Type B pancreatic cell (in vitro differentiated cells): ENCODE data around the gene NAXD. TPM values are rescaled to one million over a fixed set of nuclear protein-coding genes. Genes with fewer than 3 reads are reported as not detected.

Experiments
- DNase-seq: peaks from one replicate; pipeline ENCODE4 v3.0.0; 2021; ENCODE audit warnings: mixed read lengths; ENCODE audit not compliant: unreplicated experiment; ENCODE audit errors: extremely low spot score
- H3K27ac Mint-ChIP-seq: 2 replicates; pipeline ENCODE4 v1.8.0; 2021; ENCODE audit warnings: mild to moderate bottlenecking, mixed read lengths
- H3K27me3 Mint-ChIP-seq: 2 replicates; pipeline ENCODE4 v1.8.0; 2021; ENCODE audit warnings: mixed read lengths
- H3K36me3 Mint-ChIP-seq: 2 replicates; pipeline ENCODE4 v1.8.0; 2021; ENCODE audit warnings: mixed read lengths
- H3K4me1 Mint-ChIP-seq: one replicate; pipeline ENCODE4 v1.8.0; 2021; ENCODE audit warnings: mixed read lengths; ENCODE audit not compliant: unreplicated experiment
- H3K4me3 Mint-ChIP-seq: 2 replicates; pipeline ENCODE4 v1.8.0; 2021; ENCODE audit warnings: mild to moderate bottlenecking, mixed read lengths
- H3K9me3 Mint-ChIP-seq: 2 replicates; pipeline ENCODE4 v1.8.0; 2021; ENCODE audit warnings: mixed read lengths
- CTCF ChIP-seq: fragments of 200-600 bp; sonication (generic); conservative IDR thresholded peaks from 2 replicates; pipeline ENCODE4 v1.5.0; 2021; ENCODE audit warnings: antibody characterized with exemption, mild to moderate bottlenecking
- total RNA-seq: library from RNA; stranded (reverse); gene quantifications from 2 replicates; pipeline ENCODE4 v1.2.1, GENCODE V29; 2021; ENCODE audit warnings: low replicate concordance

NAXD gene
- total RNA-seq, 1 donor from 2014 or later, result 39.5 TPM

- H3K27me3 Mint-ChIP-seq, result no peaks in the 10 kb centered on the region
- peaks cover 10% of the 10 kb centered on the region for H3K4me1 Mint-ChIP-seq
- H3K27ac Mint-ChIP-seq, result no peak overlapping the region
- H3K9me3 Mint-ChIP-seq, result no peaks in the 10 kb centered on the region
- peak; percentile 66 for TF ChIP-seq CTCF
- no peak overlapping the region for H3K4me3 Mint-ChIP-seq
- H3K36me3 Mint-ChIP-seq, result peaks cover 10% of the 10 kb centered on the region
- DNase-seq, result no peak
Observed at GRCh38 chr13:110644892-110645521, 29.7 kb downstream of the NAXD start.

DNA sequence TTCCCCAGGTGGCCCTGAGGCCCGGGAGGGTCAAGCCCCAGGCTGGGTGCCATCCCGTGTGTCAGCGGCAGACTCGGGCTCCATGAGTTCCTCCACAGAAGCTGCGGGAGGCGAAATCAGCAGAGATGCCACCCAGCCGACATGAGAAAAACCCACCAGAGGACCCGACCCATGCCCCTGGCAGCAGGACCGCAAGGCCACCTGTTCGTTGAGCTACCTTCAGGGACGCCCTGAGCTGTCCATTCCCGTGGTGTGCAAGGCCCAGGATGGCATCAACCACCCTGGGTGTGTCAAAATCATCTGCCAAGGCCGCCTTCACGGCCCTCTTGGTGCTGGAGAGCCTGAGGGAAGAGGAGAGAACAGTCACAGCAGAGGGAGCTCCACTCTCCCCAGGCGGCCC is 30.4 kb downstream of the NAXD start:
- no peak for TF ChIP-seq CTCF
- no peak overlapping the region for H3K4me3 Mint-ChIP-seq
- peaks cover 10% of the 10 kb centered on the region for H3K4me1 Mint-ChIP-seq
- H3K27me3 Mint-ChIP-seq, result no peaks in the 10 kb centered on the region
- peaks cover 4% of the 10 kb centered on the region for H3K36me3 Mint-ChIP-seq
- DNase-seq, result no peak
- no peaks in the 10 kb centered on the region for H3K9me3 Mint-ChIP-seq
- no peak overlapping the region for H3K27ac Mint-ChIP-seq

DNA sequence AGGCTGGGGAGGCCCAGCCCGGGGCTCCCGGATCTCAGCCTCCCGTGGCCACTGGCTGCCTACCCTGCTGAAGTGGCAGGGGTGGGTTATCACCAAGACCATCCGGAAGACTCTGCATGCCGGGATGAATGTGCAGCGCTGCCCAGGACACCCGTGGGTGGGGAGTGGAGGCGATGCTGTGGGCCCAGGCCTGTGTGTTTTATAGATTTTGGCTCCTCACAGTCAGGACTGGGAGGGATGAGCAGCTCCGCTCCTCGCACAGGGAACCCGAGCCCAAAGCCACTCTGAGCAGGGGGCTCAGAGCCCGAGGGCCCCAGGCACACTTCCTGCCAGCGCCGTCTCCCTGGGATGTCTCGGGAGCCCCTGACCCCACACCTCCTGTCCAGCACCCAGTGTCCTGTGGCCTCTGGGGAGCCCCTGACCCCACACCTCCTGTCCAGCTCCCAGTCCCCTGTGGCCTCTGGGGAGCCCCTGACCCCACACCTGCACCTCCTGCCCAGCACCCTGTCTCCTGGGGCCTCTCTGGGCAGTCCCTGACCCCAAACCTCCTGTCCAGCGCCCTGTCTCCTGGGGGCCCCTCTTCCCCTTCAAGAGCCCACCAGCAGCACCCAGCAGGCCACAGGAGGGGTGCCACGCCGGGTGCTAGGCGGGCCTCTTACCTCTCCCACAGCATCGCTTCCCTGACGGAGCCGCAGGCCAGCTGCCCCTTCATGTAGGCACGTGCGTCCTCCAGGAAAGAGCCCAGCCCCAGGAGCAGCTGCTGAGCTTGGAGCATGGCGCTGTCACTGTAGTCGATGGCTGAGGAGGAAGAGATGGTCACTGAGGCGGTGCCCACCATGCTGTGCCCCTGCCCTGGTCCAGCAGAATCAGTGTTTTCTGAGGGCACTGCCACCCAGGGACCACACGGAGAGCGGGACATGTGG is 31.4 kb downstream of the NAXD start:
- no peak for DNase-seq
- Mint-ChIP-seq H3K27me3 (no peaks in the 10 kb centered on the region), H3K4me1 (peaks cover 10% of the 10 kb centered on the region), H3K36me3 (peaks cover 4% of the 10 kb centered on the region), H3K27ac (no peak overlapping the region), H3K9me3 (no peaks in the 10 kb centered on the region), H3K4me3 (no peak overlapping the region)
- no peak for TF ChIP-seq CTCF

DNA sequence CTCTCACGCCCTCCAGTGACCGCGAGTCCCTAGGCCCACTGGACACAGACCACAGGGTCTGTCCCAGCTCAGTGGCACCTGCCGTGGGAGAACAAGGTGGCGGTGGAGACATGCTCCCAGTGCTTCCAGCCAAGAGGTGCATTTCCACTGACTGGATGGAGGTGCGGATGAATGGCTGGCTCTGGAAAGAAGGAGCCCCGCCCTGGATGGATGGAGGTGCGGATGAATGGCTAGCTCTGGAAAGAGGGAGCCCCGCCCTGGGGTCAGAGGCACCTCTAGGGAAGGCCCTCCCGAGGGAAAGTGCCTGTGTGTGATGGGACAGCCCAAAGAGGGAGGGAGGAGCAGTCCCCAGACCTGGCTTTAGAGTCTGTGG is 32.0 kb downstream of the NAXD start:
- H3K36me3 Mint-ChIP-seq, result peaks cover 4% of the 10 kb centered on the region
- peaks cover 10% of the 10 kb centered on the region for H3K4me1 Mint-ChIP-seq
- no peaks in the 10 kb centered on the region for H3K27me3 Mint-ChIP-seq
- no peak overlapping the region for H3K4me3 Mint-ChIP-seq
- DNase-seq, result no peak
- no peak for TF ChIP-seq CTCF
- H3K9me3 Mint-ChIP-seq, result no peaks in the 10 kb centered on the region
- no peak overlapping the region for H3K27ac Mint-ChIP-seq

DNA sequence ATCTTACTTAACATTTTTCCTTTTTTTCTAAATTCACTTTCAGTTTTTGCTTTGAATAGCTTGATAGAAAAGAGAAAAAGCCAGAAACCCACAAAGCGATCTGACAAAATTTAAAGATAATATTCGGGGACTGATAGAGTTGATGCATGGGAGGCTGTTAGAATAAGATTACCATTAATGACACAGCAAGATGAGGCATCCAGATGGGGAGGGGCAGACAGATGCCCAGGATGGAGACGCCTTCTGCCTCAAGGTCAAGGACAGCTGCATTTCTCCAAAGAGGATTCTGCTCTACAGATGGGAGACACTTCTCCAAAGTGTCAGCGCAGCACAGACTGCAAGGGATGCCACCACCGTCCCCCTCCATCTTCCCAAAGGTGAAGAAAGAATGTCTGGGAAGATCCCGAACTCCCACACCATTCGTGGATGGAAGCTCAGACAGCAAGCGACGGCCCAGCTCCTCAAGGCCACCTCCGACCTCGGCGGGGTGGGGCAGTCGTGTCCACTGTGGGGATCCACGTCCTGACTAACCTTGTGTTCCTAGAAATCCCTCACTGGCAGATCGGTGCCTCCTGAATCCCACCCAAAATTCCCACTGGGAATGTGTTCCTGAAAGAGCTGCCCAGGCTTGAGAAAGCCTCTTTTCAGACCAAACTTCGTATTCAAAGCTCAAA is 32.9 kb downstream of the NAXD start:
- no peak overlapping the region for H3K4me3 Mint-ChIP-seq
- H3K4me1 Mint-ChIP-seq, result peaks cover 2% of the 10 kb centered on the region
- DNase-seq, result no peak
- H3K36me3 Mint-ChIP-seq, result peaks cover 2% of the 10 kb centered on the region
- H3K27me3 Mint-ChIP-seq, result no peaks in the 10 kb centered on the region
- no peak overlapping the region for H3K27ac Mint-ChIP-seq
- TF ChIP-seq CTCF, result no peak
- no peaks in the 10 kb centered on the region for H3K9me3 Mint-ChIP-seq
